ENCODE data around the gene PPA2.

Gene PPA2

DNA sequence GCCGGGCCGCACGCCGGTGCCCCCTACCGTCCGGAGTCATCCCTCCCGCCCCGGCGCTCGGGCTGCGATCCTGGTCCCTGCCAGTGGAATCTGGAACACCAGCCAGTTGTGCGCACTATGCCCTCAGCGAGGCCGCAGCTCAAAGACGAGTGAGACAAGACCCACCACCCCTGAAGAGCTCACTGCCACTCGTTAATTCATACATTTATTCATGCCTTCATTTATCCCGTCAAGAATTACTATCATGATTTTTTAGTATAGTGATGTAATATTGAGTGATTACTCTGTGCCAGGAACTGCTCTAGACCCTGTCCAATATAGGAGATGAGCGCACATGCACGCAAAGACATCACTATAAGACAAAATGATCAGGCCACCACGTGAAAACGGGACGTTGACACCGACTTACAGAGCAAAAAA, 247 bp upstream of the PPA2 start:
- no peak for TF ChIP-seq GABPA (IDR thresholded peaks at IDR 0.05; ENCODE audit: low read depth)
- TF ChIP-seq, protein P1, sequence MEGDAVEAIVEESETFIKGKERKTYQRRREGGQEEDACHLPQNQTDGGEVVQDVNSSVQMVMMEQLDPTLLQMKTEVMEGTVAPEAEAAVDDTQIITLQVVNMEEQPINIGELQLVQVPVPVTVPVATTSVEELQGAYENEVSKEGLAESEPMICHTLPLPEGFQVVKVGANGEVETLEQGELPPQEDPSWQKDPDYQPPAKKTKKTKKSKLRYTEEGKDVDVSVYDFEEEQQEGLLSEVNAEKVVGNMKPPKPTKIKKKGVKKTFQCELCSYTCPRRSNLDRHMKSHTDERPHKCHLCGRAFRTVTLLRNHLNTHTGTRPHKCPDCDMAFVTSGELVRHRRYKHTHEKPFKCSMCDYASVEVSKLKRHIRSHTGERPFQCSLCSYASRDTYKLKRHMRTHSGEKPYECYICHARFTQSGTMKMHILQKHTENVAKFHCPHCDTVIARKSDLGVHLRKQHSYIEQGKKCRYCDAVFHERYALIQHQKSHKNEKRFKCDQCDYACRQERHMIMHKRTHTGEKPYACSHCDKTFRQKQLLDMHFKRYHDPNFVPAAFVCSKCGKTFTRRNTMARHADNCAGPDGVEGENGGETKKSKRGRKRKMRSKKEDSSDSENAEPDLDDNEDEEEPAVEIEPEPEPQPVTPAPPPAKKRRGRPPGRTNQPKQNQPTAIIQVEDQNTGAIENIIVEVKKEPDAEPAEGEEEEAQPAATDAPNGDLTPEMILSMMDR (IDR thresholded peaks at IDR 0.05; ENCODE audit: insufficient read depth, low read length), result peak; percentile 68
- TF ChIP-seq, protein P2, sequence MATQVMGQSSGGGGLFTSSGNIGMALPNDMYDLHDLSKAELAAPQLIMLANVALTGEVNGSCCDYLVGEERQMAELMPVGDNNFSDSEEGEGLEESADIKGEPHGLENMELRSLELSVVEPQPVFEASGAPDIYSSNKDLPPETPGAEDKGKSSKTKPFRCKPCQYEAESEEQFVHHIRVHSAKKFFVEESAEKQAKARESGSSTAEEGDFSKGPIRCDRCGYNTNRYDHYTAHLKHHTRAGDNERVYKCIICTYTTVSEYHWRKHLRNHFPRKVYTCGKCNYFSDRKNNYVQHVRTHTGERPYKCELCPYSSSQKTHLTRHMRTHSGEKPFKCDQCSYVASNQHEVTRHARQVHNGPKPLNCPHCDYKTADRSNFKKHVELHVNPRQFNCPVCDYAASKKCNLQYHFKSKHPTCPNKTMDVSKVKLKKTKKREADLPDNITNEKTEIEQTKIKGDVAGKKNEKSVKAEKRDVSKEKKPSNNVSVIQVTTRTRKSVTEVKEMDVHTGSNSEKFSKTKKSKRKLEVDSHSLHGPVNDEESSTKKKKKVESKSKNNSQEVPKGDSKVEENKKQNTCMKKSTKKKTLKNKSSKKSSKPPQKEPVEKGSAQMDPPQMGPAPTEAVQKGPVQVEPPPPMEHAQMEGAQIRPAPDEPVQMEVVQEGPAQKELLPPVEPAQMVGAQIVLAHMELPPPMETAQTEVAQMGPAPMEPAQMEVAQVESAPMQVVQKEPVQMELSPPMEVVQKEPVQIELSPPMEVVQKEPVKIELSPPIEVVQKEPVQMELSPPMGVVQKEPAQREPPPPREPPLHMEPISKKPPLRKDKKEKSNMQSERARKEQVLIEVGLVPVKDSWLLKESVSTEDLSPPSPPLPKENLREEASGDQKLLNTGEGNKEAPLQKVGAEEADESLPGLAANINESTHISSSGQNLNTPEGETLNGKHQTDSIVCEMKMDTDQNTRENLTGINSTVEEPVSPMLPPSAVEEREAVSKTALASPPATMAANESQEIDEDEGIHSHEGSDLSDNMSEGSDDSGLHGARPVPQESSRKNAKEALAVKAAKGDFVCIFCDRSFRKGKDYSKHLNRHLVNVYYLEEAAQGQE (IDR thresholded peaks at IDR 0.05; ENCODE audit: insufficient replicate concordance, low read depth), result no peak
- H3K27ac ChIP-seq (replicated peaks), result peak overlapping the region; percentile 99
- peak overlapping the region; percentile 44 for H3K4me3 ChIP-seq (replicated peaks; ENCODE audit: insufficient read depth, low read length)
- H3K27me3 ChIP-seq (ENCODE audit: insufficient read depth, poor library complexity, severe bottlenecking), result no peaks in the 10 kb centered on the region
- DNase-seq (ENCODE audit: low read depth in 1 of 2, low spot score in 1 of 2), result peak in 1 of 2 experiments; percentile 86

DNA sequence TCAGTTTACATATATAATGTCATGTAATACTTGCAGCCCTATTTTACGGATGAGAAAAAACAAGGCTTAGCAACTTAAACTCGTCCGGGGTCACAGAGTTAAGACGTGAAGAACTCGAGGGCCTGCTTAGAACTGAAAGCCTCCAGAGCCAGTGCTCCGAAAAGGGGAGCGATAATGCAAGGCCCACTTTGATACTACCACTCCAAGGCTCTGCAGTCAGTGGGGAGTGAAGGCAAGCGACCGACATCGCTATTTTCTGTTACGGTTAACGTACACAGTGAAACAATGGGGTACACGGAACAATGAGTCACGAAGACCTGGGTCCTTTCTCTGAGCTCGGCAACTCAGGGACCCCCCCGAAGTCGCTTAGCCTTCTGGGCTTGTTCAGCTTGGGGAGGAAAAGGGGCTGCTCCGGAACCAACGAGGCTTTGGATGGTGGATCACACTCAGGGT, 965 bp downstream of the PPA2 start:
- DNase-seq (ENCODE audit: low read depth in 1 of 2, low spot score in 1 of 2), result no peak
- peak overlapping the region; percentile 99 for H3K27ac ChIP-seq (replicated peaks)
- no peak for TF ChIP-seq POLR2AphosphoS5 (IDR thresholded peaks at IDR 0.05; ENCODE audit: low read depth)
- TF ChIP-seq GABPA (IDR thresholded peaks at IDR 0.05; ENCODE audit: low read depth), result no peak
- TF ChIP-seq, protein P1 (IDR thresholded peaks at IDR 0.05; ENCODE audit: insufficient read depth, low read length), result no peak
- TF ChIP-seq SPI1 (IDR thresholded peaks at IDR 0.05; ENCODE audit: borderline replicate concordance, low read depth), result no peak
- TF ChIP-seq, protein P2 (IDR thresholded peaks at IDR 0.05; ENCODE audit: insufficient replicate concordance, low read depth), result no peak
- peak overlapping the region; percentile 44 for H3K4me3 ChIP-seq (replicated peaks; ENCODE audit: insufficient read depth, low read length)
- H3K27me3 ChIP-seq (ENCODE audit: insufficient read depth, poor library complexity, severe bottlenecking), result no peaks in the 10 kb centered on the region

DNA sequence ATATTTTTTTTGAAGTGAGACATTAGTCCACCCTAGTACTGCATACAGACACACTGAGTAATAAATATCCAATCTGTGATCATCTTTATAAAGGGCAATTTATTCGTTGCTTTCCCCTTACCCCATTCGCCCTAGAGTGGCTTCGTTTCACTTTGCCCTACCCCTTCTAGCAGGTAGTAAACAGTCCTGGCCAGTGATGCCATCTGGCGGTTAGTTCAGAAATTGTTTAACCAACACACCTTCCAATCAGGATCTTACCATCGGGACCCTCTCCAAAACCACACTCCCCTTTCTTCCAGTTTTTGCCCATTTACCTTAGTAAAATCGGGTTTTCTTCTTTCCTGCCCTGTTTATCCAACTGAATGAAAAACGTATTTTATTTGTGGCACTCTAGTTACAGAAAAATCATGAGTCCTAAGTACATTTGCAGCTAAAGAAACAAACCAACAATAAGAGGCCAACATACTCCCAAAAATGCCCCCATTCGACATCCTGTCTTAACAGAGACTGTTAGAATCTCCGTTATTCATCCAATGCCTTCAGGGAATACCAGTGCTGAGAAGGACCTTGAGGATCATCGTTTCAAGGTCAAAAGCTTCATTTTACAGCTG, 2.2 kb downstream of the PPA2 start:
- Histone ChIP-seq H3K27me3 (ENCODE audit: insufficient read depth, poor library complexity, severe bottlenecking) (no peaks in the 10 kb centered on the region), H3K4me3 (replicated peaks; ENCODE audit: insufficient read depth, low read length) (peak overlapping the region; percentile 44), H3K27ac (replicated peaks) (peak overlapping the region; percentile 99)
- DNase-seq (ENCODE audit: low read depth in 1 of 2, low spot score in 1 of 2), result peak; percentile 54 to 81
- TF ChIP-seq, protein P1 (IDR thresholded peaks at IDR 0.05; ENCODE audit: insufficient read depth, low read length), result peak; percentile 49
- TF ChIP-seq POLR2AphosphoS5 (IDR thresholded peaks at IDR 0.05; ENCODE audit: low read depth) (0 out of 2 replicates have a peak, but pooled peaks have one; percentile 15), GABPA (IDR thresholded peaks at IDR 0.05; ENCODE audit: low read depth) (no peak)

DNA sequence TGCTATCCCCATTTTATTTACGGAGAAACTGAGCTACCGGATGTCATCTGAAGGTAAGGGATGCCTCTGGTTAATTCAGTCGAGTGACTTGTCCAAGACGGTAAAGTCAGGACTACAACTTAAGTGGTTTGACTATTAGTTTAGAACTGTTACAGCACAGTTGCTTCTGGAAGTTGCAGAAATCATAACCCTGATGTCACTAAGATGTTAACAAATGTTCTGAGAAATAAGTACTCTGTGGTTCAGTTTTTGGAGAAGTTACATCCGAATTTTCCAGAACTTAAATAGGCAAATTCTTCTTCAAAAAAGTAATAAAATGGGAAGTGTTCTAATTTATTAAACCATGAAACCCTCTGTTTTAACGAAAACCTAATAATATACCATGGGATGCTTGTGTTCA, 3.1 kb downstream of the PPA2 start:
- no peak for TF ChIP-seq POLR2AphosphoS5 (IDR thresholded peaks at IDR 0.05; ENCODE audit: low read depth)
- 0 out of 2 replicates have a peak, but pooled peaks have one; percentile 2 for TF ChIP-seq SPI1 (IDR thresholded peaks at IDR 0.05; ENCODE audit: borderline replicate concordance, low read depth)
- DNase-seq (ENCODE audit: low read depth in 1 of 2, low spot score in 1 of 2), result no peak
- Histone ChIP-seq H3K4me3 (replicated peaks; ENCODE audit: insufficient read depth, low read length) (no peak overlapping the region), H3K27me3 (ENCODE audit: insufficient read depth, poor library complexity, severe bottlenecking) (no peaks in the 10 kb centered on the region), H3K27ac (replicated peaks) (peak overlapping the region; percentile 6)

Measured in HL-60 (cell line).